HG02763 (cell line): ENCODE data around the gene CEP250.
"Not testable (repeated sequence)": the region's sequence is repeated elsewhere in the genome, so short reads cannot be mapped to it uniquely, and the experiment has no call there.

ENCODE experiments used
- ATAC-seq: cut with Tn5 transposase; IDR thresholded peaks from one replicate; pipeline ENCODE4 v1.9.1; 2021; ENCODE audit warnings: mild to moderate bottlenecking, moderate library complexity; ENCODE audit not compliant: unreplicated experiment

The CEP250 gene

GRCh38 chr20:35454881-35455609 is at the start of gene CEP250:
Gene CEP250 (plus strand): TSS chr20:35455598. CDS start chr20:35462368, 6,770 bp downstream.
- peak; percentile 92 for ATAC-seq

DNA sequence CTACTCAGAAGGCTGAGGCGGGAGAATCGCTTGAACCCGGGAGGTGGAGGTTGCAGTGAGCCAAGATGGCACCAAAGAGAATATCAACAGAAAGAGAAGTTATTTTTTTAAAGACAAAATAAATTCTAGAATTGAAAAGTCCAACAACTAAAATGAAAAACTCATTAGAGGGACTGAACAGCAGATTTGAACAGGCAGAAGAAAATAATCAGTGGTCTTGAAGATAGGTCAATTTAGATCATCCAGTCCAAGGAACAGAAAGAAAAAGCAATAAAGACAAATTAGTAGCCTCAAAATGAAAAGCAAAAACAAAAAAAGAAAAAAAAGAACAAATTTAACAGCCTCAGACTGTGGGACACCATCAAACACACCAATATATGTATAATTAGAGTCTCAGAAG is 49.6 kb upstream of the CEP250 start:
- ATAC-seq: no peak

- no peak for ATAC-seq
Observed at GRCh38 chr20:35408270-35408669, 47.1 kb upstream of the CEP250 start.

DNA sequence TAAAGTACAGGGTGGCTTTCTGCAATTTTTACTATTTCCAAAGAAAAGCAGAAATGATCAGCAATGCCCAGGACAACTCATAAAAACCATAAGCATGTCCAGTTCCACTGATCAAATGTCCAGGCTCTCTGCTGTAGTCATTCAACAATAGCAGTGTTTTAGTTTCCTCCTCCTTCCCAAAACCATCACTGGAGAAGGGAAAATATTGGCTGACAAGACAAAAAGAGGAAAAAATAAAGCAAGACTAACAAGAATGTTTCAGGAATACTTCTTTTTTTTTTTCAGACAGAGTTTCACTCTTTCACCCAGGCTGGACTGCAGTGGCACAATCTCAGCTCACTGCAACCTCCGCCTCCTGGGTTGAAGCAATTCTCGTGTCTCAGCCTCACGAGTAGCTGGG is 45.9 kb upstream of the CEP250 start:
- no peak for ATAC-seq

DNA sequence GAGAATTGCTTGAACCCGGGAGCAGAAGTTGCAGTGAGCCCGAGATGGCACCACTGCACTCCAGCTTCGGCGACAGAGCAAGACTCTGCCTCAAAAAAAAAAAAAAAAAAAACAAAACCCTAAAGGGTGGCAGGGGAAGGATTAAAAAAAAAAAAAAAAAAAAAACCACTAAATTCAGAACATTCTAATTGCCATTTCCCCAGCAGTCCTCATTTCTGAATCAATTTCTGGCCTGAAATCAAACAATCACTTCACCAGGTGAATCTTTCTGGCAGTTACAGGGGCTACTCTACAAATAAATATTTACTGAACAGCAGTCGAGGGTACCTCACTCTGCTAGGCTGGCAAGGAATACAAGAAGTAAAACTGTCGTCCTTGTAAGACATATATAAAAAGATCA is 44.8 kb upstream of the CEP250 start:
- no peak for ATAC-seq

- no peak for ATAC-seq
Observed at GRCh38 chr20:35421322-35421721, 34.1 kb upstream of the CEP250 start.

GRCh38 chr20:35431621-35432429 is 23.6 kb upstream of the CEP250 start:
- no peak for ATAC-seq

DNA sequence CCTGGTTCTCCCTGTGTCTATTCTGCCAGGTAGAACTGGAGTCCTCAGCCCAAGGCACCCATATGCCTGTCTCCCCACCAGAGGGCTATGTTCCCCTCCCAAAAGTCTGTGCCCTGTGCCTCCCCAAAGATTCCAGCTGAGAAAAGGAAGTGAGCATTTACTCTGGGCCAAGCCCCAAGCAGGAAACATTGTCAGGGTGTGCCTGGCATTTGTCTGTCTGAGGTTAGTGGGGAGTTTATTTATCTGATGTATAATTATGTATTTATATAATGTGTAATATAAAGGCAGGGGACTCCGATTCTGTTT is 23.0 kb upstream of the CEP250 start:
- no peak for ATAC-seq

GRCh38 chr20:35433337-35433736 is 22.1 kb upstream of the CEP250 start:
- no peak for ATAC-seq

DNA sequence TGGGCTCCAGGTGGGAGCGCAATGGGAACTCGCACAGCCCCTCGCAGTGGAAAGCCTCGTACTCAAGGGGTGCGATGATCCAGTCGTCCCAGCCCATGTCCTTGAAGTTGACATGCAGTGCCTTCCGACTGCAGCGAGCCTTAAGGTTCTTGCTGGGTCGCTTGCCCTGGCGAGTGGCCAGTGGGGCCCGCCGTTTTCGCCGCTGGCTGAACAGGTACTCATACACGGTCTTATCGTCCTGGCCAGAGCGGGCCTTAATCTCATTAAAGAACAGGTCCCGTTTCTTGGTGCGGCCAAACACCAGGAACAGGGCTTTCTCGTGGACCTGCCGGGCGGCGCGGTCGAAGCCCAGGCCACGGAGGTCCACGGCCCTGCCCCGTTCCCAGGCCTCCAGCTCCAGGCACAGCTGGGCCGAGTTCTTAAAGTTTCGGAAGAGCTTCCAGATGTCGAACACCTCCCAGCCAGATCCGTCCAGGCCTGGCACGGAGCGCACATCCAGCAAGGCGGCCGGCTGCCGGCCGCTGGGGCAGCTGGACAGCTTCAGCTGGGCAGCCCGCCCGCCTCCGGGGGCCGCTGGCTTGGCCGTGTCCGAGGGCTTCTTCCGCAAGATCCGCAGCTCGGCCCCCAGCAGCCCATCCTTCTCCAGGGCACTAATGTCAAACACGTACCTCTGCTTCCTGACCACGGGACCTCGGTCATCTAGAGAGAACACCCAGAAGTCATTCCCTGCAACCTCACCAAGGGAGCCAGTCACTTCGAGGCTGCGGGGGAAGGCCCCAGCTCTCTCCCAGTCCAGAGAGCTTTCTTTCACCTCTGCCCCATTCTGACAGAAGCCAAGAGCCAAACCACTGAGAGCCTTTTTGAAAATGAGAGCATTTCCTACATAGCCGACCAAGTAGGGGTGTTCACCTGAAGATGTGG is 21.1 kb upstream of the CEP250 start:
- ATAC-seq: no peak

DNA sequence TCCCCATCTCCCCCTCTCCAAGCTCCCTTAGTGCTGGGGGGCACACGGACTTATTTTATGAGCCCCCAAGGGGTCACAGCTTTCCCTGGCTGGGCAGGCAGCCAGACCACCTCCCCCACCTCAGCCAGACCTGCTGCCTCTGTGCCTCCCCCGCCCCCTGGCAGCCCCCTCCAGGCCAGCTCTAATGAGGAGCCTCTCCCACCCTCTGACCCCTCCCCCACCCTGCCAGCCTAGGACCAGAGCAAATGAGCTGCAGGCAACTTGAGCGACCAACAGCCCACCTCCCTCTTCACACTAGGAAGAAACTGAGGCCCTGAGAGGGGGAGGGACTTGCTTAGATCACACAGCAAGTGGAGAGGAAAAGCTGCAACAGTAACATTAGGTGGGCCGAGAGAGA is 19.2 kb upstream of the CEP250 start:
- ATAC-seq: no peak

GRCh38 chr20:35437599-35437998 is 17.8 kb upstream of the CEP250 start:
- no peak for ATAC-seq

GRCh38 chr20:35443003-35443402 is 12.4 kb upstream of the CEP250 start:
- ATAC-seq: no peak

DNA sequence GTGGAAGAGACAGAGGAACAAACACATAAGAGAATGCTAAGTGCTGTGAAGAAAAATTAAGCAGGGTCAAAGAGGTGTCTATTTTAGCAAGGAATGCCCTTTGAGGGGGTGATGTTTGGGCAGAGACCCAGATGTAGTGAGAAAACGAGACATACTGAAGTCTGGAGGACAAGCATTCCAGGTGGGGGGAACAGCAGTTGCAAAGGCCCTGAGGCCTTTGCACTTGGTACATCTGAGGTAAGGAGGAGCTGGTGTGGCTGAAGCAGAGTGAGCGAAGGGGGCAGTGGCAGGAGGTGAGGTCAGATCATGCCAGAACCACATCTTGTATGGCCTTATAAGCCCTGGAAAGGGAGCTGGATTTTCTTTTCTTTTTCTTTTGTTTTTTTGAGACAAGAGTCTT is 11.2 kb upstream of the CEP250 start:
- ATAC-seq: no peak

DNA sequence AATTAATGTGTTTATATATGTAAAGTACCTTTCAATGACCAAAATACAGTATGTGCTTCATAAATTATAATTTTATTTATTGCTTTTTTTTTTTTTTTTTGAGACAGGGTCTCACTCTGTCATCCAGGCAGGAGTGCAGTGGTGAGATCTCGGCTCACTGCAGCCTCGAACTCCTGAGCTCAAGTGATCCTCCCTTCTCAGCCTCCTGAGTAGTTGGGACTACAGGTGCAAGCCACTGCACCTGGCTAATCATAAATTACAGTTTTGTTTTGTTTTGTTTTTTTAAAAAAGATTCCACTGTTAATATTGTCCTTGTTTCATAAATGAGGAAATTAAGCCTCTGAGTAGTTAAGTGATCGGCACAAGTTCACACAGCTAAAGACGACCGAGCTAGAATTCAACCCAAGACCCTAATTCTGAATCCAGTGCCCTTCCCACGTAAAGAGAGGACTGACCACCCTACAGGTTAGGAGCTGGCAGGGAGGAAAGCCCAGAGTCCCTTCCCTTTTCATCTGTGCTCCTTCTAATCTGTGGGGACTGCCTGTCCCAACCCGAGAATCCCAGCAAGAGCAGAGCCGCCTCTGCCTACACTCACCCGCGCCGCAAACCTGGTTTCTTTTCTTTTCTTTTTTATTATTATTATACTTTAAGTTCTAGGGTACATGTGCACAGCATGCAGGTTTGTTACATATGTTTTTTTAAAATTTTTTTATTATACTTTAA is 8.9 kb upstream of the CEP250 start:
- no peak for ATAC-seq

DNA sequence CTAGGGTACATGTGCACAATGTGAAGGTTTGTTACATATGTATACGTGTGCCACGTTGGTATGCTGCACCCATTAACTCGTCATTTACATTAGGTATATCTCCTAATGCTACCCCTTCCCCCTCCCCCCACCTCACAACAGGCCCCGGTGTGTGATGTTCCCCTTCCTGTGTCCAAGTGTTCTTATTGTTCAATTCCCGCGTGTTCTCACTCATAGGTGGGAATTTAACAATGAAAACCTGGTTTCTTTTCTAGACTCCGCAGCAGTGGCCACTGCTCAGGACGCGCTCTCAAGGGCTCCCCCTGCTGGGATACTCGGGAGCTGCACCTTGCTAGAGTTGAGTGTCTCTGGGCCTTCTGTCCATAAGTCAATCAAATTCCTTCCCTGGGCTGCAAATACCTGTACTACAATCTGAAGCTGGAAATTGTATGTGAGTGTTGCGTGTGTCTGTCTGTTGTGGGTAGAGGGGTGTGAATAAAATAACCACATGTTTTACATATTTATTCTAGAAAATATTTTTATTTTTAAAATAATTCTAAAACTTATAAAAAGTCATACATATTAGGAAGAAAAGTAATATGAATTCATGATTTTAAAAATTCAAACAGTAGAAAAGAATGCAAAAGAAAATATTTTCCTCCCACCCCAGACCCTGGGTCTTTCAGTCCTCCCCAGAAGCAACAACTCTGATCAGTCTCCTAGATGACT is 8.2 kb upstream of the CEP250 start:
- ATAC-seq: no peak

DNA sequence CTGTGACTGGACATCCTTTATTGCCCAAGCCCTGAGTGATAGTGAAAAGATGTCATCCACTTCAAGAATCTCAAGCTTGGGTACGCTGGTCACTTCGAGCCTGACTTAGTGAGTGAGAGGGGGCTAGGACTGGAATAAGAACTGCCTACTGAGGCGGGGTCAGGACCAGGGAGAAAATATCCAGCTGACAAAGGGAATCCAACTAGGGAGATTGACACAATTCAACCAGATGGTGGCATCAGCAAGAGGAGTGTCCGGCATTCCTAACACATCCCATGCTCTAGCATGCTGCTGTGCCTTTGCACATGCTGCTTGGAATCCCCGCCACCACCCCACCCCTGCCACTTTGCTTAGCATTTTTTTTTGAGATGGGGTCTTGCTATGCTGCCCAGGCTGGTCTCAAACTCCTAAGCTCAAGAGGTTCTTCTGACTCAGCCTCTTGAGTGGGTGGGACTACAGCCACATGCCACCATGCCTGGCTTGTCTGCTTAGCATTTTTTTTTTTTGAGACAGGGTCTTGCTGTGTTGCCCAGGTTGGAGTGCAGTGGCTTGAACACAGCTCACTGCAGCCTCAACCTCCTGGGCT is 6.5 kb upstream of the CEP250 start:
- no peak for ATAC-seq

DNA sequence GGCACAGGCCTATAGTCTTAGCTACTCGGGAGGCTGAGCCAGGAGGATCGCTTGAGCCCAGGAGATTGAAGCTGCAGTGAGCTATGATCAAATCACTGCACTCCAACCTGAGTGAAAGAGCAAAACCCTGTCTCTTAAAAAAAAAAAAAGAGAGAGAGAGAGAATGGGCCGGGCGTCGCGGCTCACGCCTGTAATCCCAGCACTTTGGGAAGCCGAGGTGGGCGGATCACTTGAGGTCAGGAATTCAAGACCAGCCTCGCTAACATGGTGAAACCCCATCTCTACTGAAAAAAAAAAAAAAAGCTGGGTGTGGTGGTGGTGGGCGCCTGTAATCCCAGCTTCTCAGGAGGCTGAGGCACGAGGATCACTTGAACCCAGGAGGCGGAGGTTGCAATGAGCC is 5.5 kb upstream of the CEP250 start:
- ATAC-seq: not testable (repeated sequence)

DNA sequence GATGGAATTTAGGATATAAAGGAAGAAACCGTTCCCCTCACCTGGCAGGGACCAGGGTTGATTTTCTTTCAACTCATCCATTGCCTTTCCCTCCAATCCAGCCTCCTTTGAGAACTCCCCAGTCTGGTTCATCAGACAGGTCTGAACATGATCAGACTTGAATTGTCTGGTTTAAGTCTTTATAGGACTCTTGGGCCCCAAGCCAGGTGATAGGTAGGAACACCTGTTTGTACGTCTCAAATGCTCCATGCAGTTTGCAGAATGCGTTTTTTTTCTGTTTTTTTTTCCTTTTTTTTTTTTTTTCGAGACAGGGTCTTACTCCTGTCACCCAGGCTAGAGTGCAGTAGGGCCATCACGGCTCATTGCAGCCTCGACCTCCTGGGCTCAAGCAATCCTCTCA is 4.1 kb upstream of the CEP250 start:
- ATAC-seq: no peak

DNA sequence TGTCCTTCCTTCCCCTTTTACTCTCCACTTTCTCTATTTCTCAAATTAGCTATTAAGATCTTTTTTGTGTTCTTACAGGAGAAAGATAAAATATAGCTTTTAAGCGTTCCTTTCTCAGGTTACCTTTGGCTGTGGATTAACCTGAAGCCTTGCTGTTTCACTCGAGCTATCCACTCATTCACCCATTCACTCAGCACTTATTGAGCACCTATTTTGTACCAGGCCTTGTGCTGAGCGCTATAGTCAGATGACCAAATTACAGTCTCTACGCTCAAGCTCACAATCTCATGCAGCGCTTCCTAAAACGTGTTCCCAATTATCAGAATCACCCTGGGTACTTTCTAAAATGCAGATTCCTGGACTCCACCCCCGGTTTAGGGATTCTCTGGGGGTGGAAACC is 1.8 kb upstream of the CEP250 start:
- no peak for ATAC-seq
